HepG2 (cell line): Measurements from ENCODE around the gene ADPRHL1. TPM values are rescaled to one million over a fixed set of nuclear protein-coding genes. Genes with fewer than 3 reads are reported as not detected.

Experiments used
- ATAC-seq: fragments of 200-7000 bp; cut with Tn5 transposase; 3 replicates; pipeline ENCODE4 v1.9.1; 2020; ENCODE audit warnings: mild to moderate bottlenecking, moderate library complexity
- BruUV-seq: library from RNA; stranded (reverse); fragments of 400-500 nt; replicated peaks from 2 replicates; lab custom pipeline; 2021; lab: Mats Ljungman, UMichigan
- CTCF ChIA-PET: fragments of 300-600 bp; formaldehyde crosslinking; extraction: SDS; loops from one replicate; lab custom pipeline; 2021; ENCODE audit warnings: low total read pairs, inconsistent platforms, low intra/inter-chr PET ratio; lab: Yijun Ruan, JAX
- POLR2A ChIA-PET: fragments of 350-600 bp; sonication (Branson Sonifier 250); formaldehyde crosslinking; loops from one replicate; lab custom pipeline; 2020; ENCODE audit warnings: antibody characterized with exemption, inconsistent platforms; lab: Yijun Ruan, JAX
- DNase-seq: peaks from one replicate; pipeline ENCODE4 v3.0.0-alpha.2; 2015; ENCODE audit warnings: low spot score
- FAIRE-seq: peaks from 3 replicates; lab custom pipeline; 2011; peaks lifted over from hg19 to GRCh38; lab: Jason Lieb, UNC
- H2AFZ ChIP-seq: one replicate; pipeline ENCODE4 v1.6.1; 2011; ENCODE audit warnings: low read length, inconsistent platforms
- H3K27ac ChIP-seq: fragments of 300-600 bp; 3 replicates; pipeline ENCODE4 v1.8.0; 2011; ENCODE audit warnings: mixed run types, mild to moderate bottlenecking, mixed read lengths, low read length, inconsistent platforms; ENCODE audit not compliant: insufficient read depth; ENCODE audit errors: extremely low read length
- H3K27me3 ChIP-seq, 2 experiments: fragments of 200-600 bp in 1 of 2; 2 replicates in 1 of 2; 3 replicates in 1 of 2; pipeline versions ENCODE4 v1.6.0 to v1.8.0; 2011; ENCODE audit warnings: low read length in 2 of 2, mild to moderate bottlenecking in 2 of 2, moderate library complexity in 2 of 2, inconsistent platforms in 1 of 2; ENCODE audit not compliant: insufficient read depth in 2 of 2, control insufficient read depth in 1 of 2
- H3K36me3 ChIP-seq, 2 experiments: fragments of 200-600 bp in 1 of 2; replicated peaks in 1 of 2; 2 replicates in 1 of 2; 3 replicates in 1 of 2; pipeline versions ENCODE4 v1.5.1 to v1.8.0; 2011; ENCODE audit warnings: low read length in 2 of 2, inconsistent platforms in 1 of 2; ENCODE audit not compliant: insufficient read depth in 2 of 2, control insufficient read depth in 1 of 2
- H3K4me1 ChIP-seq: 2 replicates; pipeline ENCODE4 v1.5.1; 2012; ENCODE audit warnings: low read length, inconsistent platforms; ENCODE audit not compliant: insufficient read depth
- H3K4me2 ChIP-seq: 2 replicates; pipeline ENCODE4 v1.6.0; 2011; ENCODE audit warnings: low read depth, low read length, inconsistent platforms
- H3K4me3 ChIP-seq, 3 experiments: fragments of 200-600 bp in 1 of 3; sonication (generic), shearing (Covaris generic) in 1 of 3; replicated peaks in 1 of 3; 2 replicates each; pipeline ENCODE4 v1.5.1; 2011 to 2016; ENCODE audit warnings: low read length in 3 of 3, inconsistent platforms in 2 of 3, low read depth in 2 of 3, mild to moderate bottlenecking in 2 of 3, control low read depth in 1 of 3, mixed read lengths in 1 of 3; ENCODE audit not compliant: insufficient read depth in 1 of 3
- H3K79me2 ChIP-seq: one replicate; pipeline ENCODE4 v1.6.1; 2011; ENCODE audit warnings: low read length, inconsistent platforms; ENCODE audit not compliant: insufficient read depth
- H3K9ac ChIP-seq: 2 replicates; pipeline ENCODE4 v1.6.0; 2011; ENCODE audit warnings: mild to moderate bottlenecking, low read depth, low read length, inconsistent platforms; ENCODE audit not compliant: insufficient read depth
- H3K9me3 ChIP-seq: 2 replicates; pipeline ENCODE4 v1.5.1; 2012; ENCODE audit warnings: mild to moderate bottlenecking, low read length
- H4K20me1 ChIP-seq: 2 replicates; pipeline ENCODE4 v1.6.0; 2011; ENCODE audit warnings: inconsistent platforms, mild to moderate bottlenecking, low read length, moderate library complexity; ENCODE audit not compliant: insufficient read depth
- FOXJ3 ChIP-seq: sonication (generic); formaldehyde crosslinking; IDR thresholded peaks from 2 replicates; pipeline ENCODE4 v1.4.0; 2020; ENCODE audit warnings: missing genetic modification reagents, mild to moderate bottlenecking, borderline replicate concordance
- HNRNPLL ChIP-seq: fragments of 200-400 bp; formaldehyde crosslinking; IDR thresholded peaks from 2 replicates; pipeline ENCODE4 v1.6.1; 2017; ENCODE audit warnings: mild to moderate bottlenecking, low read depth, low read length; ENCODE audit not compliant: poor library complexity, severe bottlenecking
- ZFY ChIP-seq: sonication (generic); formaldehyde crosslinking; IDR thresholded peaks from 2 replicates; pipeline ENCODE4 v1.4.0; 2020; ENCODE audit warnings: missing genetic modification reagents
- ZNF687 ChIP-seq: sonication (generic); formaldehyde crosslinking; IDR thresholded peaks from 2 replicates; pipeline ENCODE4 v1.5.1; 2020; ENCODE audit warnings: mild to moderate bottlenecking, missing genetic modification reagents, moderate library complexity
- WGBS: methylation state at CpG from one replicate; pipeline ENCODE4 v1.1.6; 2017; ENCODE audit warnings: low lambda C conversion rate; 5-methylcytosine and 5-hydroxymethylcytosine counted together
- in situ Hi-C: cut with HindIII; loops from 2 replicates; pipeline ENCODE4 v1.10.0; 2017; ENCODE audit warnings: low pct_unique_long_range_greater_than_20kb; ENCODE audit not compliant: extremely low pct_ligation_motif_present
- intact Hi-C: fragments of 100-400 bp; cut with micrococcal nuclease; formaldehyde crosslinking; loops from one replicate; pipeline ENCODE4 v1.10.0; 2022; ENCODE audit not compliant: unreplicated experiment
- polyA plus RNA-seq, 8 experiments: library from polyadenylated mRNA; depleted of rRNA in 3 of 8; stranded (reverse) in 7 of 8; unstranded in 1 of 8; fragments of >200 nt; fragmentation: Illumina TruSeq in 4 of 8; extraction: Trizol in 4 of 8; gene quantifications; 2 replicates each; pipeline versions ENCODE4 v1.2.1 to v1.2.3, GENCODE V29; 2011 to 2016; ENCODE audit warnings: low read depth in 4 of 8, missing spikeins in 1 of 8, mixed read lengths in 1 of 8; ENCODE audit not compliant: insufficient read depth in 1 of 8
- total RNA-seq, 5 experiments: library from RNA; depleted of rRNA; stranded (reverse); fragments of >200 nt; fragmentation: Illumina TruSeq; extraction: Trizol; gene quantifications; 2 replicates each; pipeline ENCODE4 v1.2.3, GENCODE V29; 2016; ENCODE audit warnings: low read depth in 1 of 5

ADPRHL1 gene
- total and polyA plus RNA-seq, 2 of the 13 experiments (the other 11 are each of a cell fraction or from before 2014, with no cell fraction given) = 0.34 to 0.40 TPM

GRCh38 chr13:113413898-113414282, 39.4 kb downstream of the ADPRHL1 start:
- ChIA-PET POLR2A (no interaction called here), CTCF (no interaction called here)
- Histone ChIP-seq H3K79me2 (no peaks in the 10 kb centered on the region), H3K4me2 (peak overlapping the region; percentile 55), H3K9me3 (no peaks in the 10 kb centered on the region), H3K36me3 (no peaks in the 10 kb centered on the region), H2AFZ (no peak overlapping the region), H3K27ac (no peak overlapping the region), H3K4me1 (peaks cover 18% of the 10 kb centered on the region), H3K27me3 (peaks cover 17 to 75% of the 10 kb centered on the region in 2 experiments), H4K20me1 (no peaks in the 10 kb centered on the region), H3K9ac (no peak overlapping the region), H3K4me3 (peak overlapping the region in 1 of 3 experiments; percentile 37; a peak in 1 of 6 replicates)
- ATAC-seq (peak; percentile 58), FAIRE-seq (no peak), DNase-seq (no peak)
- no TSS peak for BruUV-seq
- intact Hi-C loops = no loop called here
- 35% methylated on average over 6 of the region's 9 CpGs for WGBS
- in situ Hi-C loops = no loop called here
- TF ChIP-seq HNRNPLL = peak; percentile 9
- TF ChIP-seq ZFY (CRISPR knock-in tag) = peak; percentile 28; the same call in 1 of the 2 replicates
- 0 out of 2 replicates have a peak, but pooled peaks have one; percentile 30 for TF ChIP-seq ZNF687 (CRISPR knock-in tag)
- no peak for TF ChIP-seq FOXJ3
